ENCODE data around the gene BOLA2B.

BOLA2B gene

GRCh38 chr16:30144917-30145316 is 48.5 kb downstream of the BOLA2B start:
- no peak for DNase-seq (ENCODE audit: low read depth in 1 of 2, low spot score in 1 of 2)

- DNase-seq (ENCODE audit: low read depth in 1 of 2, low spot score in 1 of 2): no peak
Observed at GRCh38 chr16:30144017-30144416, 49.4 kb downstream of the BOLA2B start.

- DNase-seq (ENCODE audit: low read depth in 1 of 2, low spot score in 1 of 2): no peak
Observed at GRCh38 chr16:30143347-30143702, 50.1 kb downstream of the BOLA2B start.
